ENCODE results near the gene TNRC6C. TPM values are rescaled to one million over a fixed set of nuclear protein-coding genes. Genes with fewer than 3 reads are reported as not detected.

The TNRC6C gene
- total RNA-seq, 4 donors from 2014 or later: 9.1 to 32.7 (median 14.3) TPM

GRCh38 chr17:78101112-78101511, 142.6 kb downstream of the TNRC6C start:
- no peak for TF ChIP-seq POLR2A (IDR thresholded peaks at IDR 0.05)
- TF ChIP-seq, protein P1, sequence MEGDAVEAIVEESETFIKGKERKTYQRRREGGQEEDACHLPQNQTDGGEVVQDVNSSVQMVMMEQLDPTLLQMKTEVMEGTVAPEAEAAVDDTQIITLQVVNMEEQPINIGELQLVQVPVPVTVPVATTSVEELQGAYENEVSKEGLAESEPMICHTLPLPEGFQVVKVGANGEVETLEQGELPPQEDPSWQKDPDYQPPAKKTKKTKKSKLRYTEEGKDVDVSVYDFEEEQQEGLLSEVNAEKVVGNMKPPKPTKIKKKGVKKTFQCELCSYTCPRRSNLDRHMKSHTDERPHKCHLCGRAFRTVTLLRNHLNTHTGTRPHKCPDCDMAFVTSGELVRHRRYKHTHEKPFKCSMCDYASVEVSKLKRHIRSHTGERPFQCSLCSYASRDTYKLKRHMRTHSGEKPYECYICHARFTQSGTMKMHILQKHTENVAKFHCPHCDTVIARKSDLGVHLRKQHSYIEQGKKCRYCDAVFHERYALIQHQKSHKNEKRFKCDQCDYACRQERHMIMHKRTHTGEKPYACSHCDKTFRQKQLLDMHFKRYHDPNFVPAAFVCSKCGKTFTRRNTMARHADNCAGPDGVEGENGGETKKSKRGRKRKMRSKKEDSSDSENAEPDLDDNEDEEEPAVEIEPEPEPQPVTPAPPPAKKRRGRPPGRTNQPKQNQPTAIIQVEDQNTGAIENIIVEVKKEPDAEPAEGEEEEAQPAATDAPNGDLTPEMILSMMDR (IDR thresholded peaks at IDR 0.05): no peak
- Histone ChIP-seq H3K4me3 (replicated peaks in 1 of 3) (no peak overlapping the region), H3K9me3 (no peaks in the 10 kb centered on the region), H3K27me3 (no peaks in the 10 kb centered on the region), H3K36me3 (peaks cover 27 to 57% of the 10 kb centered on the region in 2 donors), H3K4me1 (no peaks in the 10 kb centered on the region), H3K27ac (no peak overlapping the region)
- no peak for DNase-seq
- intact Hi-C loops (cut with DNase I): no loop called here
- WGBS, 2 donors: 85 to 89% methylated on average over 5 of the region's 5 CpGs

DNA sequence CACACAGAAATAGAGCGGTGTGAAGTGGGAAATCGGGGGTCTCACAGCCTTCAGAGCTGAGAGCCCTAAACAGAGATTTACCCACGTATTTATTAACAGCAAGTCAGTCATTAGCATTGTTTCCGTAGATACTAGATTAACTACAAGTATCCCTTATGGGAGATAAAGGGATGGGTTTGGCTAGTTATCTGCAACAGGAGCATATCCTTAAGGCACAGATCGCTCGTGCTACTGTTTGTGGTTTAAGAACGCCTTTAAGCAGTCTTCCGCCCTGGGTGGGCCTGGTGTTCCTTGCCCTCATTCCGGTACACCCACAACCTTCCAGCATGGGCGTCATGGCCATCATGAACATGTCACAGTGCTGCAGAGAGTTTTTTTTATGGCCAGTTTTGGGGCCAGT, 143.0 kb downstream of the TNRC6C start:
- TF ChIP-seq POLR2A (IDR thresholded peaks at IDR 0.05): no peak
- TF ChIP-seq, protein P1 (IDR thresholded peaks at IDR 0.05): no peak
- intact Hi-C loops (cut with DNase I): no loop called here
- no peak overlapping the region for H3K4me3 ChIP-seq (replicated peaks in 1 of 3)
- WGBS, 2 donors: 95 to 98% methylated on average over 10 of the region's 10 CpGs
- H3K27ac ChIP-seq: no peak overlapping the region
- H3K27me3 ChIP-seq: no peaks in the 10 kb centered on the region
- H3K9me3 ChIP-seq: no peaks in the 10 kb centered on the region
- H3K36me3 ChIP-seq: peaks cover 26 to 53% of the 10 kb centered on the region in 2 donors
- no peak for DNase-seq
- H3K4me1 ChIP-seq: no peaks in the 10 kb centered on the region

DNA sequence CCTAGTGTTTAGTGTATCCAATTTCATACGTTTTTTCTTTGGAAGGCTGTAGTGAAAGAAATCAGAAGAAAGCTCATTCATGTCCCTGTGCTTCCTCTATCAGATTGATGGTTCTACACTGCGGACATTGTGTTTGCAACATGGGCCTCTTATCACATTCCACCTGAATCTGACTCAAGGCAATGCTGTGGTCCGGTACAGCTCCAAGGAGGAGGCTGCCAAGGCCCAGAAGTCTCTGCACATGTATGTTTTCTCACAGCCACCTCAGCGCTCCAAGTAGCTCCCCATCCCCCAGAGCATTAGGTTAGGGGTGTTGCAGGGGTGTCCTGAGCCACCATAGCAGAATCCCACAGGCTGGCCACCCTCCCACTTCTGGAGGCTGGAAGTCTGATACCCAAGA, 144.8 kb downstream of the TNRC6C start:
- Histone ChIP-seq H3K4me1 (no peaks in the 10 kb centered on the region), H3K27ac (no peak overlapping the region), H3K9me3 (no peaks in the 10 kb centered on the region), H3K36me3 (peaks cover 20 to 37% of the 10 kb centered on the region in 2 donors), H3K4me3 (replicated peaks in 1 of 3) (no peak overlapping the region), H3K27me3 (no peaks in the 10 kb centered on the region)
- 89 to 90% methylated on average over 3 to 4 of the region's 4 CpGs for WGBS, 2 donors
- no peak for TF ChIP-seq POLR2A (IDR thresholded peaks at IDR 0.05)
- TF ChIP-seq, protein P1 (IDR thresholded peaks at IDR 0.05): no peak
- intact Hi-C loops (cut with DNase I): no loop called here
- no peak for DNase-seq

DNA sequence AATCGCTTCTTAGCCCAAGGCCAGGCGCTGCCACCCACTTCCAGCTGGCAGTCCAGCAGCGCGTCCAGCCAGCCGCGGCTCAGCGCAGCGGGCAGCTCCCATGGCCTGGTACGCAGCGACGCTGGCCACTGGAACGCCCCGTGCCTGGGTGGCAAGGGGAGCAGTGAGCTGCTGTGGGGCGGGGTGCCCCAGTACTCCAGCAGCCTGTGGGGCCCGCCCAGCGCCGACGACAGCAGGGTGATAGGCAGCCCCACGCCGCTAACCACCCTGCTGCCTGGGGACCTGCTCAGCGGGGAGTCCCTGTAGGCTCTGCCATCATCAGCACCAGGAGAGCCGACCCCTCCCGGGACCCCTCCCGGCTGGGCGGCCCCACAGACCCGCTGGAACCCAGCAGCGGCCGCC, 146.0 kb downstream of the TNRC6C start:
- no peaks in the 10 kb centered on the region for H3K9me3 ChIP-seq
- no peak for DNase-seq
- no peaks in the 10 kb centered on the region for H3K4me1 ChIP-seq
- WGBS, 2 donors: 92 to 98% methylated on average over 20 to 23 of the region's 28 CpGs
- H3K36me3 ChIP-seq: peaks cover 14 to 26% of the 10 kb centered on the region in 2 donors
- no peaks in the 10 kb centered on the region for H3K27me3 ChIP-seq
- no peak overlapping the region for H3K27ac ChIP-seq
- no peak for TF ChIP-seq POLR2A (IDR thresholded peaks at IDR 0.05)
- TF ChIP-seq, protein P1 (IDR thresholded peaks at IDR 0.05): no peak
- intact Hi-C loops (cut with DNase I): no loop called here
- H3K4me3 ChIP-seq (replicated peaks in 1 of 3): no peak overlapping the region

- H3K9me3 ChIP-seq: no peaks in the 10 kb centered on the region
- H3K27me3 ChIP-seq: no peaks in the 10 kb centered on the region
- H3K4me1 ChIP-seq: no peaks in the 10 kb centered on the region
- no peak for TF ChIP-seq POLR2A (IDR thresholded peaks at IDR 0.05)
- TF ChIP-seq, protein P1 (IDR thresholded peaks at IDR 0.05): no peak
- WGBS, 2 donors: 92 to 93% methylated on average over 16 of the region's 16 CpGs
- intact Hi-C loops (cut with DNase I): no loop called here
- peaks cover 11 to 24% of the 10 kb centered on the region in 2 donors for H3K36me3 ChIP-seq
- DNase-seq: no peak
- H3K4me3 ChIP-seq (replicated peaks in 1 of 3): no peak overlapping the region
- H3K27ac ChIP-seq: no peak overlapping the region
Measured at GRCh38 chr17:78105101-78105500, 146.6 kb downstream of the TNRC6C start.
